A673 (cell line): ENCODE results near the gene WDR46. TPM values are rescaled to one million over a fixed set of nuclear protein-coding genes. Genes with fewer than 3 reads are reported as not detected.
A peak's percentile ranks its signal among the peaks of the same experiment; 100 is the strongest.

Experiments used
- BruUV-seq: library from RNA; stranded (reverse); fragments of 400-500 nt; replicated peaks from 2 replicates; lab custom pipeline; 2021; lab: Mats Ljungman, UMichigan
- CTCF ChIA-PET: fragments of 300-600 bp; sonication (Branson Sonifier 250); formaldehyde crosslinking; loops from one replicate; lab custom pipeline; 2022; ENCODE audit warnings: antibody characterized with exemption; lab: Charles Lee
- POLR2A ChIA-PET: fragments of 300-600 bp; sonication (Branson Sonifier 250); formaldehyde crosslinking; loops from one replicate; lab custom pipeline; 2022; ENCODE audit warnings: antibody characterized with exemption; ENCODE audit not compliant: low non-redundant PET; lab: Charles Lee
- DNase-seq: peaks from one replicate; pipeline ENCODE4 v3.0.0-alpha.2; 2015; ENCODE audit warnings: low spot score
- H3K27ac ChIP-seq: fragments of 200-600 bp; sonication (generic); 2 replicates; pipeline ENCODE4 v1.5.1; 2016; ENCODE audit warnings: mixed run types, low read depth, mild to moderate bottlenecking, mixed read lengths, antibody characterized with exemption, low read length; ENCODE audit not compliant: poor library complexity, severe bottlenecking
- H3K27me3 ChIP-seq: fragments of 200-600 bp; sonication (generic); replicated peaks from 2 replicates; pipeline ENCODE4 v1.6.1; 2017; ENCODE audit warnings: mixed run types, low read depth, mild to moderate bottlenecking, mixed read lengths, antibody characterized with exemption, low read length; ENCODE audit not compliant: insufficient read depth, poor library complexity
- H3K36me3 ChIP-seq: fragments of 200-600 bp; sonication (generic); 2 replicates; pipeline ENCODE4 v1.6.1; 2016; ENCODE audit warnings: mixed run types, mild to moderate bottlenecking, mixed read lengths, antibody characterized with exemption, low read length; ENCODE audit not compliant: insufficient read depth, poor library complexity, severe bottlenecking
- H3K4me1 ChIP-seq: fragments of 200-600 bp; sonication (generic); 2 replicates; pipeline ENCODE4 v1.6.1; 2017; ENCODE audit warnings: mixed run types, mild to moderate bottlenecking, mixed read lengths, antibody characterized with exemption, low read length; ENCODE audit not compliant: insufficient read depth, poor library complexity, severe bottlenecking
- H3K4me3 ChIP-seq: fragments of 200-600 bp; sonication (generic); 2 replicates; pipeline ENCODE4 v1.5.1; 2016; ENCODE audit warnings: low read depth, mixed run types, mild to moderate bottlenecking, mixed read lengths, low read length; ENCODE audit not compliant: poor library complexity, severe bottlenecking
- H3K9me3 ChIP-seq: fragments of 200-600 bp; sonication (generic); 2 replicates; pipeline ENCODE4 v1.6.1; 2016; ENCODE audit warnings: mixed run types, low read depth, mild to moderate bottlenecking, mixed read lengths, antibody characterized with exemption, low read length; ENCODE audit not compliant: poor library complexity, severe bottlenecking
- EZH2 ChIP-seq: fragments of 200-600 bp; sonication (generic); IDR thresholded peaks from 2 replicates; pipeline ENCODE4 v1.6.1; 2017; ENCODE audit warnings: borderline replicate concordance, low read depth, mild to moderate bottlenecking, mixed read lengths, antibody characterized with exemption, low read length; ENCODE audit not compliant: poor library complexity, severe bottlenecking
- intact Hi-C: fragments of 100-400 bp; cut with micrococcal nuclease; formaldehyde crosslinking; loops from one replicate; pipeline ENCODE4 v1.10.0; 2022; ENCODE audit not compliant: unreplicated experiment
- total RNA-seq: library from RNA; stranded (reverse); gene quantifications from 2 replicates; pipeline ENCODE4 v1.2.3, GENCODE V29; 2021
- TF ChIP-seq, protein P1 (sequence below): fragments of 300-800, 200-600 bp; sonication (generic); conservative IDR thresholded peaks from 2 replicates; pipeline ENCODE4 v1.5.1; 2017; ENCODE audit warnings: low read depth, mild to moderate bottlenecking, antibody characterized with exemption, low read length, moderate library complexity, mixed read lengths

WDR46 gene
- total RNA-seq, 1 experiment from 2014 or later: 97.9 TPM

DNA sequence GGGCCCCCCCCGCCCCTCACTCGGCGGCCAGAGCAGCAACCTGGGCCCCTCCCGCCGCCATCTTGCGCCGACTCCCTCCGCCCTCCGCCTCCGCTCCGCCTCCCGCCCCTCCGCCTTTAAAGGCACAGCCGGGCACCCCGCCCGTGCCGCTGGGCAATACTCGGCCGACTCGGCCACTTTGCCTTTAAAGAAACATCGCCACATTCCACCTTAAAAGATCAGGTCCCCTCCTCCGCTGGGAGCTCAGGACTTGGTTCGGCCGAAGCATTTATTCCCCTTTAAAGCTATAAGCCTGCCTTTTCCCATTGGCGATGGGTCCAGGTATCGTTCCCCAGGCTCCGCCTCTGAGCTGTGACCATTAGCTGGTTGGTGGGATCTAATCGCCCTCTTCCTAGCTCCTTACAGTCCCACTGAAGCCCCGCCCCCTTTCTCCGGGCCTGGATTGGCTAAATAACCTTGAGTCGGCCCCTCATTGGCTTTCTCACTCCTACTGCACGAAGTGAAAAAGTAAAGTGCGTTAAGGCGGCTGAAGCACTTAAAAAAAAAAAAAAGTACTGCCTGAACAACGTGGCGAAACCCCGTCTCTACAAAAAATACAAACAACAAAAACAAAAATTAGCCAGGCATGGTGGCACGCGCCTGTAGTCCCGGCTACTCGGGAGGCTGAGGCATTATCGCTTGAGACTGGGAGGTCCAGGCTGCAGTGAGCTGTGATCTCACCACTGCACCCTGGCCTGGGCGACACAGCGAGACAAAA, 28.8 kb upstream of the WDR46 start, which contains the start of gene ZBTB22:
ZBTB22 (minus strand) TSS at position 76 of the 757 bp plus-strand sequence. CDS start 828 bp downstream, outside the sequence.
- peak; percentile 100 for DNase-seq
- TF ChIP-seq, protein P1, sequence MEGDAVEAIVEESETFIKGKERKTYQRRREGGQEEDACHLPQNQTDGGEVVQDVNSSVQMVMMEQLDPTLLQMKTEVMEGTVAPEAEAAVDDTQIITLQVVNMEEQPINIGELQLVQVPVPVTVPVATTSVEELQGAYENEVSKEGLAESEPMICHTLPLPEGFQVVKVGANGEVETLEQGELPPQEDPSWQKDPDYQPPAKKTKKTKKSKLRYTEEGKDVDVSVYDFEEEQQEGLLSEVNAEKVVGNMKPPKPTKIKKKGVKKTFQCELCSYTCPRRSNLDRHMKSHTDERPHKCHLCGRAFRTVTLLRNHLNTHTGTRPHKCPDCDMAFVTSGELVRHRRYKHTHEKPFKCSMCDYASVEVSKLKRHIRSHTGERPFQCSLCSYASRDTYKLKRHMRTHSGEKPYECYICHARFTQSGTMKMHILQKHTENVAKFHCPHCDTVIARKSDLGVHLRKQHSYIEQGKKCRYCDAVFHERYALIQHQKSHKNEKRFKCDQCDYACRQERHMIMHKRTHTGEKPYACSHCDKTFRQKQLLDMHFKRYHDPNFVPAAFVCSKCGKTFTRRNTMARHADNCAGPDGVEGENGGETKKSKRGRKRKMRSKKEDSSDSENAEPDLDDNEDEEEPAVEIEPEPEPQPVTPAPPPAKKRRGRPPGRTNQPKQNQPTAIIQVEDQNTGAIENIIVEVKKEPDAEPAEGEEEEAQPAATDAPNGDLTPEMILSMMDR: no peak
- TF ChIP-seq EZH2: no peak
- Histone ChIP-seq H3K36me3 (peaks cover 35% of the 10 kb centered on the region), H3K4me3 (peak within 1 kb of the TSS; percentile 55), H3K27me3 (no peaks in the 10 kb centered on the region), H3K27ac (peak within 1 kb of the TSS; percentile 77), H3K4me1 (peaks cover 34% of the 10 kb centered on the region), H3K9me3 (no peaks in the 10 kb centered on the region)
- BruUV-seq: no TSS peak
- CTCF ChIA-PET: interaction anchor here (0.6 to 1.6 kb wide), 6 partner anchors 18 to 450 kb away, joined by 3 to 22 read pairs (median 4); no protein-coding TSS in a partner anchor
- intact Hi-C loops: loop anchor here (5.0 to 10.0 kb wide), 2 partner anchors 74 to 97 kb away; partner anchors contain the start of genes CUTA, KIFC1 and PHF1
- POLR2A ChIA-PET: interaction anchor here (0.7 to 1.4 kb wide), 6 partner anchors 8 to 185 kb away, joined by 4 to 8 read pairs (median 6); partner anchors contain the start of genes RPS18 and VPS52

DNA sequence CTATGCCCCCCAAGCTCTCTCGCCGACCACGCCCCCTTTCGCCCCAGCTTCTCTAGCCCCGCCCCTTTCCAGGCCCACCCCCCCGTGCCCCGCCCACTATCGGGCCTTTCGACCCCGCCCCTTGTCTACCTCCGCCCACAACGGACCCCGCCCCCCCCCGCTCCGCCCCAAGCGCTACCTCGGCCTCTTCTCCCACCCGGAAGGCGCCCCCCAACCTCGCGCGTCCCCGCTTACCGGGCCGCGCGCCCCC, 28.3 kb upstream of the WDR46 start:
- ChIA-PET CTCF (interaction anchor here (0.6 to 1.6 kb wide), 6 partner anchors 18 to 451 kb away, joined by 3 to 22 read pairs (median 4); no protein-coding TSS in a partner anchor), POLR2A (interaction anchor here (0.7 to 1.4 kb wide), 4 partner anchors 9 to 171 kb away, joined by 4 to 7 read pairs (median 5); partner anchors contain the start of genes RPS18 and VPS52)
- H3K27ac ChIP-seq: peak overlapping the region; percentile 77
- intact Hi-C loops: loop anchor here (5.0 to 10.0 kb wide), 2 partner anchors 75 to 97 kb away; partner anchors contain the start of genes CUTA, KIFC1 and PHF1
- peaks cover 35% of the 10 kb centered on the region for H3K36me3 ChIP-seq
- H3K4me1 ChIP-seq: peaks cover 36% of the 10 kb centered on the region
- no TSS peak for BruUV-seq
- H3K27me3 ChIP-seq: no peaks in the 10 kb centered on the region
- no peak for DNase-seq
- TF ChIP-seq, protein P1: no peak
- TF ChIP-seq EZH2: no peak
- H3K4me3 ChIP-seq: peak overlapping the region; percentile 55
- H3K9me3 ChIP-seq: no peaks in the 10 kb centered on the region

DNA sequence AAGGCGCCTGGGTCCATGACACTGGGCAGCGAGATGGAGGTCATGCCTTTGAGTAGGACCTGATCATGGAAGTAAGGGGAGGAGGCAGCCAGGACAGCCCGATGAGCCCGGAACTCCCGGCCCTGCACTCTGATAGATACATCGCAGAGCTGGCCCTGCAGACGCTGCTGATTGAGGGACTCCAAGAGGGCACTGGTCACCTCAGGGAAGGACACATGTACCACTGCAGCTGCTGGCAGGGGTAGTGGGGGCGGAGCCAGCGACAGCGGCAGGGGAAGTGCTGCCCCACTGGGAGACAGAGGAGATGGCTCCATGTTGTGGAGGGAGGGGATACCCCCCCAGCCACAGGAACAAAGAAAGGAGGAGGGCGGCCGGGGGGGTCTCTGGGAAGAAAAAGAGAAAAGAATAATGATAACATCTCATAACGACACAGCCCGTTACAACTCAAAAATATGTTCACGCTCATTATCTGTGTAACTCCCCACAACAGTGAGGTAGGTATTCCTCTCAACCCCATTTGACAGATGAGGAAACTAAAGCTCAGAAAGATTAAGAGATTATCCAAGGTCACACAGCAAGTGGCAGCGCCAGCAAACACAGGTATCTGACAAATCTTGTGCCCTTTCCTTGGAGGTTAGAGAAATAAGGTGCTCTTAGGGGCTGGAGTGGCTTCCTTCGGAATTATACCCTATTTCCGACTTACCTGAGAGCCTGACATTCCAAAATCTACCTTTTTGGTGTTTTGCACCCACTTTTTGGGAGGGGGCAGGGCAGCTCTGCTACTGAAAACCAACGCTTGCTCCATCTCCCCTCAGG, 27.8 kb upstream of the WDR46 start:
- peak overlapping the region; percentile 18 for H3K27ac ChIP-seq
- intact Hi-C loops: loop anchor here (5.0 to 10.0 kb wide), 2 partner anchors 75 to 98 kb away; partner anchors contain the start of genes CUTA, KIFC1 and PHF1

More for the DNA sequence above, 27.8 kb upstream of the WDR46 start:
- TF ChIP-seq, protein P1: no peak
- TF ChIP-seq EZH2: no peak
- Histone ChIP-seq H3K4me1 (peaks cover 40% of the 10 kb centered on the region), H3K4me3 (peak overlapping the region; percentile 55), H3K36me3 (peaks cover 35% of the 10 kb centered on the region), H3K9me3 (no peaks in the 10 kb centered on the region), H3K27me3 (no peaks in the 10 kb centered on the region)
- no TSS peak for BruUV-seq
- ChIA-PET POLR2A (interaction anchor here (0.7 to 1.4 kb wide), 2 partner anchors 9 to 17 kb away, joined by 4 to 7 read pairs; no protein-coding TSS in a partner anchor), CTCF (interaction anchor here (0.6 to 1.6 kb wide), 3 partner anchors 17 to 155 kb away, joined by 3 to 22 read pairs (median 4); no protein-coding TSS in a partner anchor)
- no peak for DNase-seq
